OCI-LY1 (cell line): ENCODE data around the gene SEC61A2.

Experiments used
- EZH2 ChIP-seq: fragments of 200-600 bp; sonication (generic), shearing (Covaris generic); IDR thresholded peaks from 2 replicates; pipeline ENCODE4 v1.8.0; 2017; ENCODE audit warnings: borderline replicate concordance, mixed run types, mild to moderate bottlenecking, antibody characterized with exemption, low read length, moderate library complexity, mixed read lengths
- TF ChIP-seq, protein P1 (sequence below): fragments of 200-600 bp; sonication (generic), shearing (Covaris generic); IDR thresholded peaks from 2 replicates; pipeline ENCODE4 v1.5.1; 2017; ENCODE audit warnings: mild to moderate bottlenecking, antibody characterized with exemption, low read length, moderate library complexity, mixed read lengths

DNA sequence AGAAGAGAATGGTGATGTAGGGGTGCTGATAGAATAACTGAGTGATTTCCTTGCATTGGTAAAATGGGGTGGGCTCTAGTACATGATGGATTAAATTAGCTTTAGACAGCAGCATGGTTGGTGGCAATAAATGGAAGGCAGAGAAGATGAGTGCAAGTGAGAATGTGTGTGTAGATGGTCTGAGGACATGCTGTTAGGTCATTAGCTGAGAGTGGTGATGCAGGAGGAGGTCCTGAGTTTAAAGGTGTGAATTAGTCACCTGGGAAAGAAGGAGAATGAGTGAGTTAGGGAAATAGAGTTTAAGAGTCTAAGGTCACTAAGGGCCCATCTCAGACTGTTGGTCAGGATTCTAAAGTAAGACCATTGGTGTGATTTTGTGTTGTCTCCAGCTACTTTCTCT, 17.9 kb upstream of the SEC61A2 start:
- no peak for TF ChIP-seq EZH2
- TF ChIP-seq, protein P1, sequence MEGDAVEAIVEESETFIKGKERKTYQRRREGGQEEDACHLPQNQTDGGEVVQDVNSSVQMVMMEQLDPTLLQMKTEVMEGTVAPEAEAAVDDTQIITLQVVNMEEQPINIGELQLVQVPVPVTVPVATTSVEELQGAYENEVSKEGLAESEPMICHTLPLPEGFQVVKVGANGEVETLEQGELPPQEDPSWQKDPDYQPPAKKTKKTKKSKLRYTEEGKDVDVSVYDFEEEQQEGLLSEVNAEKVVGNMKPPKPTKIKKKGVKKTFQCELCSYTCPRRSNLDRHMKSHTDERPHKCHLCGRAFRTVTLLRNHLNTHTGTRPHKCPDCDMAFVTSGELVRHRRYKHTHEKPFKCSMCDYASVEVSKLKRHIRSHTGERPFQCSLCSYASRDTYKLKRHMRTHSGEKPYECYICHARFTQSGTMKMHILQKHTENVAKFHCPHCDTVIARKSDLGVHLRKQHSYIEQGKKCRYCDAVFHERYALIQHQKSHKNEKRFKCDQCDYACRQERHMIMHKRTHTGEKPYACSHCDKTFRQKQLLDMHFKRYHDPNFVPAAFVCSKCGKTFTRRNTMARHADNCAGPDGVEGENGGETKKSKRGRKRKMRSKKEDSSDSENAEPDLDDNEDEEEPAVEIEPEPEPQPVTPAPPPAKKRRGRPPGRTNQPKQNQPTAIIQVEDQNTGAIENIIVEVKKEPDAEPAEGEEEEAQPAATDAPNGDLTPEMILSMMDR = no peak
